ENCODE measurements around the gene TRMT11.

TRMT11 gene

DNA sequence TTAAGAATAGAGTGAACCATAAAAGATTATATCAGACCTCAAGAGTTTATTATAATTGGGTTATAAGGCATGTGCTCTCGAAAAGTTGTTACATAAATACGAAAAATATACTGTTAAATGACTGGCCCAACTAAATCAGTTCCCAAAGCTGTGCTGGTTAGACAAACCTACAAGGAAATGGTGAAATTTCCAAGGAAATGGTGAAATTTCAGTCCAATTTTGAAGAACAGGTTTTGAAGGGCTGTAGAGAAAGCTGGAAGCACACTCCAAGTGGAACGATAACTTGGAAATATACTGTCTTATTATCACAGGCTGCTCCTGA is 400 bp upstream of the TRMT11 start:
- ChIA-PET CTCF (interaction anchor here (0.6 to 1.5 kb wide), 4 partner anchors 12 to 692 kb away, joined by 3 to 7 read pairs (median 3); no protein-coding TSS in a partner anchor), POLR2A (ENCODE audit: low non-redundant PET) (interaction anchor here (0.5 to 1.5 kb wide), 3 partner anchors 9 to 100 kb away, joined by 4 to 7 read pairs (median 5); no protein-coding TSS in a partner anchor)
- H3K27ac ChIP-seq, result peak overlapping the region; percentile 81
- TF ChIP-seq, protein P1, sequence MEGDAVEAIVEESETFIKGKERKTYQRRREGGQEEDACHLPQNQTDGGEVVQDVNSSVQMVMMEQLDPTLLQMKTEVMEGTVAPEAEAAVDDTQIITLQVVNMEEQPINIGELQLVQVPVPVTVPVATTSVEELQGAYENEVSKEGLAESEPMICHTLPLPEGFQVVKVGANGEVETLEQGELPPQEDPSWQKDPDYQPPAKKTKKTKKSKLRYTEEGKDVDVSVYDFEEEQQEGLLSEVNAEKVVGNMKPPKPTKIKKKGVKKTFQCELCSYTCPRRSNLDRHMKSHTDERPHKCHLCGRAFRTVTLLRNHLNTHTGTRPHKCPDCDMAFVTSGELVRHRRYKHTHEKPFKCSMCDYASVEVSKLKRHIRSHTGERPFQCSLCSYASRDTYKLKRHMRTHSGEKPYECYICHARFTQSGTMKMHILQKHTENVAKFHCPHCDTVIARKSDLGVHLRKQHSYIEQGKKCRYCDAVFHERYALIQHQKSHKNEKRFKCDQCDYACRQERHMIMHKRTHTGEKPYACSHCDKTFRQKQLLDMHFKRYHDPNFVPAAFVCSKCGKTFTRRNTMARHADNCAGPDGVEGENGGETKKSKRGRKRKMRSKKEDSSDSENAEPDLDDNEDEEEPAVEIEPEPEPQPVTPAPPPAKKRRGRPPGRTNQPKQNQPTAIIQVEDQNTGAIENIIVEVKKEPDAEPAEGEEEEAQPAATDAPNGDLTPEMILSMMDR (conservative IDR thresholded peaks at IDR 0.05; ENCODE audit: low read depth), result no peak
- no peak for DNase-seq (ENCODE audit: low spot score)

DNA sequence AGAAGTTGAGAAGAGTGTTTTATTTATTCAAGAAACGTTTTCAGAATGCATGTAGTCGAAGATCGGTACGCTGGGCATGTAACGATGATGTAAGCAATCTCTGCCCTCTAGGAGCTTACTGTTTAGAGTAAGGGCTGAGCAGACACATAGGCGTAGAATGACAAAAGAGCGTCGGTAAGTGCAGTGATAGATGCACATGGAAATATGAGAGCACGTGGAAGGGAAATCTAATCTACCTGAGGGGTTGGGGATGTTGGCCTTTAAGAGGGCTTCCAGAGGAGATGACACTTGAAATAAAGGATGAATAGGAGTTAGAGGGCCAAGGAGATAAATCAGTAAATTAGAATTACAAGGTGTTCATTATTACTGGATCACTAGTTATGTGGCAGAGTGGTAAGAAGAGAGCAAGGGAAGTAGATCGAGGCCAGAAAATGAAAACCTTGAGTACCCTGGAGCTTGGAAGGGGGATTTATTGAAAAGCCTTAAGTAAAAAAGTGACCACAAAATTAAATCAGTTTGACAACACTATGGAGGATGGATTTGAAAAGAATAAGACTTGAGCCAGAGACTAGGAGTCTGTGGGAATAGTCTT is 782 bp downstream of the TRMT11 start:
- no peak for DNase-seq (ENCODE audit: low spot score)
- TF ChIP-seq, protein P1 (conservative IDR thresholded peaks at IDR 0.05; ENCODE audit: low read depth), result no peak
- CTCF ChIA-PET, result interaction anchor here (0.5 to 1.2 kb wide), 4 partner anchors 8 to 761 kb away, joined by 3 to 11 read pairs (median 3); no protein-coding TSS in a partner anchor
- POLR2A ChIA-PET (ENCODE audit: low non-redundant PET), result interaction anchor here (1.2 to 1.5 kb wide), 2 partner anchors 8 to 30 kb away, joined by 4 to 5 read pairs; no protein-coding TSS in a partner anchor
- H3K27ac ChIP-seq, result peak overlapping the region; percentile 81

DNA sequence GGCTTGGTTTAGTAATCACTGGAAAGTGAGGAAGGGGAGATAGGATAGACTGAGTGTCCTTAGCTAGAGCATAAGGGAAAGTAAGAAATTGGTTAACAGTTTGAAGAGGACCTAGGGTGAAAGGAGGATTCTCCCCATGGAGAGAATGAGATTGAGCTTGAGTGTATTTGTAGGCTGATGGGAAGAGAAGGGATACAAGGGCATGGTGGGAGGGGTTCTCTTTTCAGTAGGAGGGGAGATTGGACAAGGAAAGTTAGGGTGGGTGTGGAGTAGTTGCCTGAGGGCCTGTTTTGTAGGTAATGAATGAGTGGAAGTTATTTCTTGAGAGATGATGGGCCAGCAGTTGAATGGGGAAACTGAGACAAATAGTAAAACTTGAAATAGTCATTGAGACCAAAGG is 1.9 kb downstream of the TRMT11 start:
- no peak overlapping the region for H3K27ac ChIP-seq
- POLR2A ChIA-PET (ENCODE audit: low non-redundant PET), result no interaction called here
- CTCF ChIA-PET, result no interaction called here
- TF ChIP-seq, protein P1 (conservative IDR thresholded peaks at IDR 0.05; ENCODE audit: low read depth), result no peak
- DNase-seq (ENCODE audit: low spot score), result no peak

DNA sequence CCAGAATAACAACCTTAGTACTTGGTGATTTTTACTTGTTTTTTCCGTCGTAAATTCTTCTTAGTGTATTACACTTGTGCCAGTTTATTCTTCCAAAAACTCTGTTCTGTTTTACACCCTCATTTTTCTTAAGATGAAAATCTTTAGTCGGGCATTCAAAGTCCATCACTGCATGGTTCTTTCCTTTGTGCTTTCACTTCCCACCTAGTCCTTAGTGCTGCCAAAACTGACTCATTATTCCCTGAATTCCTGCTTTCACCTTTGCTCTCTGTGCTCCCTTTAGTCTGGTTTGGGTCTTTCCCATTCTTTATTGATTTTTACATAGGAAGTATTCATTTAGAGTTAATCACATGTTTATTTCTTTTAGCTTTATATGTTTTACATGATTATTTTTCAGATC is 3.3 kb downstream of the TRMT11 start:
- ChIA-PET CTCF (interaction anchor here (0.7 kb wide), 1 partner anchor 725 kb away, joined by 3 read pairs; no protein-coding TSS in a partner anchor), POLR2A (ENCODE audit: low non-redundant PET) (interaction anchor here (0.5 kb wide), 1 partner anchor 575 kb away, joined by 3 read pairs; no protein-coding TSS in a partner anchor)
- no peak overlapping the region for H3K27ac ChIP-seq
- TF ChIP-seq, protein P1 (conservative IDR thresholded peaks at IDR 0.05; ENCODE audit: low read depth), result no peak
- DNase-seq (ENCODE audit: low spot score), result no peak

DNA sequence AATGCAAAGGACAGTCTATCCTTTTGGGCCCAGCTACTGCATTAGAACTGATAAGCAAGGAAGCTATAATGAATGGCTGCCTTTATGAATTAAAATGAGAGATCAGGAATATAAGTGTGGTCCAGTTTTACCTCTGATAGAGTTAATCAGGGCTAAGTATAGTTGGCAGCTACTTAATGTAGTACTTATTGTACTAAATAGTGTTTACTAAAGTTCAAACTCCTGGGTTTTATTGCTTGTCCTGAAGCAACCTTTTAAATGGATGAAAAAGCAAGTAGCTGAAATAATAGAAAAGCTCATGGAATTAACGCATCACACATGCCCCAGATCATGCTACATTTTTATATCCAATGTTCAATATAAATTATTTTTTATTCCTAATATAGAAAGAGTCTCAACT is 5.3 kb downstream of the TRMT11 start:
- DNase-seq (ENCODE audit: low spot score), result no peak
- ChIA-PET CTCF (interaction anchor here (1.2 kb wide), 1 partner anchor 666 kb away, joined by 3 read pairs; no protein-coding TSS in a partner anchor), POLR2A (ENCODE audit: low non-redundant PET) (no interaction called here)
- H3K27ac ChIP-seq, result no peak overlapping the region
- TF ChIP-seq, protein P1 (conservative IDR thresholded peaks at IDR 0.05; ENCODE audit: low read depth), result no peak

DNA sequence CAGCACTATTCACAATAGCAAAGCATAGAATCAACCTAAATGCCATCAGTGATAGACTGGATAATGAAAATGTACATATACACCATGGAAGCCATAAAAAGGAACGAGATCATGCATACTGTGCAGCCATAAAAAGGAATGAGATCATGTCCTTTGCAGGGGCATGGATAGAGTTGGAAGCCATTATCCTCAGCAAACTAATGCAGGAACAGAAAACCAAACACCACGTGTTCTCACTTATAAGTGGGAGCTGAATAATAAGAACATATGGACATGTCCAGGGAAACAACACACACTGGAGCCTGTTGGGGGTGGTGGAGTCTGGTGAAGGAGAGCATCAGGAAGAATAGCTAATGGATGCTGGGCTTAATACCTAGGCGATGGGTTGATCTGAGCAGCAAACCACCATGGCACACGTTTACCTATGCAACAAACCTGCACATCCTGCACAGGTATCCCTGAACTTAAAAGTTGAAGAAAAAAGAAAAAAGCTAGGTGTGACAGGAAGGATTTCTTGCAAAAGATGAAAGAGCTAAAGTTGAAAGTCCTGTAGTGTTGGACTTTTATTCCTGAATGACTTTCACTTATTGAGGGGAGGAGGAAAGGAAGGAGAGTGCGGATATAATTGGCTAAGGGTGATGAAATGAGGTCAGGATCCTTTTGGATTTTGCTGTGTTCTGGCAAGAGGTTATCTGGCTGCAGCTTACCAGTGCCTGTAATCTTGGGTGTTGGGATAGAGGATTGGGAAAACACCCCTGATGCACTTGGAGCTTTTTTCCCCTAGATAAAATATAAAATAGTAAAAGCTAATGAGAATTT is 8.5 kb downstream of the TRMT11 start:
- POLR2A ChIA-PET (ENCODE audit: low non-redundant PET), result interaction anchor here (1.6 kb wide), 1 partner anchor 8 kb away, joined by 5 read pairs; the partner anchor contains the start of gene TRMT11
- CTCF ChIA-PET, result interaction anchor here (0.5 to 1.3 kb wide), 4 partner anchors 8 to 1119 kb away, joined by 3 to 11 read pairs (median 4); no protein-coding TSS in a partner anchor
- DNase-seq (ENCODE audit: low spot score), result no peak
- TF ChIP-seq, protein P1 (conservative IDR thresholded peaks at IDR 0.05; ENCODE audit: low read depth), result no peak
- H3K27ac ChIP-seq, result no peak overlapping the region

Data from RWPE1 (cell line).